ENCODE data around the gene ITGB6. TPM values are rescaled to one million over a fixed set of nuclear protein-coding genes. Genes with fewer than 3 reads are reported as not detected.
"Not testable (repeated sequence)": the region's sequence is repeated elsewhere in the genome, so short reads cannot be mapped to it uniquely, and the experiment has no call there.

Gene ITGB6
- total RNA-seq, 2 donors from 2014 or later: 13.2 to 24.6 TPM

DNA sequence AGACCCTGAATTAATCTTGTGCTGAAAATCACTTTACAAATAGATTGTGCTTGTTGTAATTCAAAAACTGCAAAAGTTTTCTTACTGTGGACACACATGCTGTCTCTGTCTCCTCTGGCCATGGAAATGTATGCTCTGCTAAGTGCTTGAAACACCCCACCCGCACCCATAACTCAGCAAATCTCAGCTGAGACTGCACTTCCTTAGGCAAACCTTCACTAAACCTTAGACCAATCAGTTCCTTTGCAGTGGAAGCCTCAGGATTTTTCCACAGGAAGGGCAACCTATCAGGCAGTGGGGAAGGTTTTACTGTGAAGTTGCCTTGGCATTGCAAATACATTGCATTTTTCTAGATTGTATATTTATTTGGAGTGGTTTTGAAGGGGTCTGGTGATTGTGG lies 75.5 kb downstream of the ITGB6 start:
- no peak overlapping the region for H3K4me3 ChIP-seq
- H3K27me3 ChIP-seq: no peaks in the 10 kb centered on the region
- intact Hi-C loops (cut with DNase I): no loop called here
- no peak for DNase-seq
- no peaks in the 10 kb centered on the region for H3K36me3 ChIP-seq
- no peak overlapping the region for H3K27ac ChIP-seq
- no peaks in the 10 kb centered on the region for H3K4me1 ChIP-seq
- TF ChIP-seq, protein P1, sequence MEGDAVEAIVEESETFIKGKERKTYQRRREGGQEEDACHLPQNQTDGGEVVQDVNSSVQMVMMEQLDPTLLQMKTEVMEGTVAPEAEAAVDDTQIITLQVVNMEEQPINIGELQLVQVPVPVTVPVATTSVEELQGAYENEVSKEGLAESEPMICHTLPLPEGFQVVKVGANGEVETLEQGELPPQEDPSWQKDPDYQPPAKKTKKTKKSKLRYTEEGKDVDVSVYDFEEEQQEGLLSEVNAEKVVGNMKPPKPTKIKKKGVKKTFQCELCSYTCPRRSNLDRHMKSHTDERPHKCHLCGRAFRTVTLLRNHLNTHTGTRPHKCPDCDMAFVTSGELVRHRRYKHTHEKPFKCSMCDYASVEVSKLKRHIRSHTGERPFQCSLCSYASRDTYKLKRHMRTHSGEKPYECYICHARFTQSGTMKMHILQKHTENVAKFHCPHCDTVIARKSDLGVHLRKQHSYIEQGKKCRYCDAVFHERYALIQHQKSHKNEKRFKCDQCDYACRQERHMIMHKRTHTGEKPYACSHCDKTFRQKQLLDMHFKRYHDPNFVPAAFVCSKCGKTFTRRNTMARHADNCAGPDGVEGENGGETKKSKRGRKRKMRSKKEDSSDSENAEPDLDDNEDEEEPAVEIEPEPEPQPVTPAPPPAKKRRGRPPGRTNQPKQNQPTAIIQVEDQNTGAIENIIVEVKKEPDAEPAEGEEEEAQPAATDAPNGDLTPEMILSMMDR (IDR thresholded peaks at IDR 0.05): no peak
- H3K9ac ChIP-seq (ENCODE audit: low read depth in 2 of 2, low read length in 2 of 2): no peak overlapping the region
- no peaks in the 10 kb centered on the region for H3K9me3 ChIP-seq

DNA sequence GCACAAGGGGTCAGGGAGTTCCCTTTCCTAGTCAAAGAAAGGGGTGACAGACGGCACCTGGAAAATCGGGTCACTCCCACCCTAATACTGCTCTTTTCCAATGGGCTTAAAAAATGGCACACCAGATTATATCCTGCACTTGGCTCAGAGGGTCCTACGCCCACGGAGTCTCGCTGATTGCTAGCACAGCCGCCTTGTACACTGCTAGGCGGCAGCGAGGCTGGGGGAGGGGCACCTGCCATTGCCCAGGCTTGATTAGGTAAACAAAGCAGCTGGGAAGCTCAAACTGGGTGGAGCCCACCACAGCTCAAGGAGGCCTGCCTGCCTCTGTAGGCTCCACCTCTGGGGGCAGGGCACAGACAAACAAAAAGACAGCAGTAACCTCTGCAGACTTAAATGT lies 85.4 kb downstream of the ITGB6 start:
- H3K27me3 ChIP-seq; intact Hi-C loops (cut with DNase I); H3K4me3 ChIP-seq; H3K36me3 ChIP-seq; H3K4me1 ChIP-seq; H3K27ac ChIP-seq; H3K9ac ChIP-seq (ENCODE audit: low read depth in 2 of 2, low read length in 2 of 2); H3K9me3 ChIP-seq: not testable (repeated sequence)
- peak; percentile 43 for DNase-seq

DNA sequence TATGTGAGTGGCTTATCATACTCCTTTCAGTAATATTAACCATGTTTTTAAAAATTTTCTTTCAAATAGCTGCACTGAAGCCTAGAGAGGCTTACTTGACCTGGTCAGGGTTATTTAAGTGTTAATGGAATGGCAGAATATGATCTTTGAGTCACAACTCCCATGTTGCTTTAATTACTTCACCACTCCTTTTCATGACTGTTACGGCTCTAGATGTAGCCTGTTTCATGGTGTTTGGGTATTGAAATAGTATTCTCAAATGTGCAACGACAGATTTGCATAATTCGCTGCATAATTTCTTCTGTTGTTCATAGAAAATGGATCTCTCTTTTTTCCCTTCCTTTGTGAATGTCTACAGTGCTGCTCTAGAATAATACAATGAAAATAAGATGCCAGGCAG lies 86.1 kb downstream of the ITGB6 start:
- H3K27me3 ChIP-seq: no peaks in the 10 kb centered on the region
- intact Hi-C loops (cut with DNase I): no loop called here
- TF ChIP-seq, protein P1 (IDR thresholded peaks at IDR 0.05): no peak
- H3K36me3 ChIP-seq: no peaks in the 10 kb centered on the region
- no peaks in the 10 kb centered on the region for H3K4me1 ChIP-seq
- H3K4me3 ChIP-seq: no peak overlapping the region
- no peak for DNase-seq
- no peak overlapping the region for H3K27ac ChIP-seq
- H3K9me3 ChIP-seq: no peaks in the 10 kb centered on the region
- no peak overlapping the region for H3K9ac ChIP-seq (ENCODE audit: low read depth in 2 of 2, low read length in 2 of 2)

DNA sequence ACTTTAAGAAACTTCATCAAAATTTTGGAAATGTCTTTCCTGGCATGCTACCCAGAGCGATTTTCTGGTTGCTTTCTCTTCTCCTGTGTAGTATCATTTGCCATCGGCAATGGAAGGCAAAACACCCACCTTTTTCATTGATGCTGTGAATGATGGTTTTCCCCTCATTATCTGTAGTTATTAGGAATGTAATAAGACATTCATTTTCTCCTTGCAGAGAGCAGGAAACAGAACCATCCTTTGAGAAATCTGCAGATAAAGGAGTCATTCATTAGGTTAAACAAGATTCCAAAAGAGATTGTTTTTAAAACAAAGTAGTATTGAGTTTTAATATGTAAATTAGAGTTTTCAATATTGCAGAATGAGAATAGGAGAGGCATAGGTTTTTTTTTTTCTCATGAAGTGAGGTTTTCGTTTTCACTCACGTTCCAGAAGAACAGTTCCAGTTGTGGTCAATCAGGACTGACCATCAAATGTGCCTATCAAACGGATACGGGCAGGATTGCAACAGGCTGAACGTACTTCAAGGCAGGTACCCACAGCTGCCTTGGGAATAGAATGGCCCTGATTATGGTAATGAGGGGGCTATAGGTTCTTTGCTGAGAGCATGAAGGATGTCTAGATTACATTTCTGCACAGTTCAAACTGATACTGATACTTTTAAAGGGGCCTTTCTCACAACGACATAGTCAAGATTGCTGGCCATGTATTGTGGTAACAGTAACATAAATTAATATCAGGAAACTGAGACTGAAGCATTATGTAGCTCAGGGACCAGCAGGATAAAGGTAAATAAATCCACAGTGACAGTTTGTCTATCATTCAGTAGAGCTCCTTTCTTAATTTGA lies 87.9 kb downstream of the ITGB6 start:
- no peaks in the 10 kb centered on the region for H3K4me1 ChIP-seq
- no peak overlapping the region for H3K9ac ChIP-seq (ENCODE audit: low read depth in 2 of 2, low read length in 2 of 2)
- no peak overlapping the region for H3K4me3 ChIP-seq
- no peak overlapping the region for H3K27ac ChIP-seq
- no peaks in the 10 kb centered on the region for H3K27me3 ChIP-seq
- H3K36me3 ChIP-seq: no peaks in the 10 kb centered on the region
- no peak for DNase-seq
- no peaks in the 10 kb centered on the region for H3K9me3 ChIP-seq
- TF ChIP-seq, protein P1 (IDR thresholded peaks at IDR 0.05): no peak
- intact Hi-C loops (cut with DNase I): no loop called here

DNA sequence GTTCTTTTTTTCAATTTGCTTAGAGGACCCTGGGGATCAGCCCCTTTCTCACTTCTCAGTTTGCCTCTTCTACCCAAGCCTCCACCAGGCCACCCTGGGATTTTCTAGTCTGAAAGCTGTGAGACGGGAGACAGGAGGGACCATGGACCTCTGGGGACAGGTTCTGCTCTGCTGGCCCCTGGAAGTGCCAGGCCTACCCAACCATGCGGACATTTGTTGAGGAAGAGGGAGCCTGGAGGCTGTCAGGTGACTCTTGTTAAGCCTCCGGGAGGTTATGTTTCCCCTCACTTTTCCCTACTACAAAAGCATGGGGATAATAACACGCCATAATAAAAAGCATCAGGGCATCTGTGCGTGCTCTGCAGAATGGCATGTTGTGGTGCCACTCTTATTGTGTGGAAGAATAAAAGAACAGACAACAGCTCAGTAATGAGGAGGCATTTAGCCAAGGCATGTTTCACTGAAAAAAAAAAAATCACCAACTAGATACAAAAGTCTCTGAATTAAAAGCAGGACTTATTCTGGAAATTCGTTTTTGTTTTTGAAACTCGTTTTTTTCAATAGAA lies 89.3 kb downstream of the ITGB6 start:
- intact Hi-C loops (cut with DNase I): no loop called here
- Histone ChIP-seq H3K4me1 (no peaks in the 10 kb centered on the region), H3K4me3 (no peak overlapping the region), H3K27me3 (no peaks in the 10 kb centered on the region), H3K36me3 (no peaks in the 10 kb centered on the region), H3K9me3 (no peaks in the 10 kb centered on the region), H3K9ac (ENCODE audit: low read depth in 2 of 2, low read length in 2 of 2) (no peak overlapping the region), H3K27ac (no peak overlapping the region)
- TF ChIP-seq, protein P1 (IDR thresholded peaks at IDR 0.05): no peak
- DNase-seq: no peak
